H1 (cell line): ENCODE measurements around the gene TMC4. TPM values are rescaled to one million over a fixed set of nuclear protein-coding genes. Genes with fewer than 3 reads are reported as not detected.
A peak's percentile ranks its signal among the peaks of the same experiment; 100 is the strongest.

Experiments used
- CTCF ChIA-PET: fragments of 300-600 bp; sonication (Branson Sonifier 250); formaldehyde crosslinking; loops from one replicate; lab custom pipeline; 2021; ENCODE audit not compliant: partially characterized antibody; lab: Charles Lee
- POLR2A ChIA-PET: fragments of 300-600 bp; sonication (Branson Sonifier 250); formaldehyde crosslinking; loops from one replicate; lab custom pipeline; 2021; ENCODE audit warnings: inconsistent platforms; ENCODE audit not compliant: partially characterized antibody; lab: Charles Lee
- DNase-seq, 2 experiments: peaks; one replicate each; pipeline versions ENCODE4 v3.0.0 to v3.0.0-alpha.2; 2010 to 2022; ENCODE audit warnings: low spot score in 2 of 2, low read depth in 1 of 2, mixed read lengths in 1 of 2
- FAIRE-seq: peaks from 2 replicates; lab custom pipeline; 2011; peaks lifted over from hg19 to GRCh38; lab: Jason Lieb, UNC
- H2AFZ ChIP-seq: 2 replicates; pipeline ENCODE4 v1.8.1; 2012; ENCODE audit warnings: low read length, inconsistent platforms
- H2AK5ac ChIP-seq: 2 replicates; pipeline ENCODE4 v1.6.1; 2013; ENCODE audit warnings: low read depth, low read length
- H2BK120ac ChIP-seq: replicated peaks from 2 replicates; pipeline ENCODE3; 2013; ENCODE audit warnings: low read depth, low read length, inconsistent platforms
- H2BK12ac ChIP-seq: 2 replicates; pipeline ENCODE4 v1.6.1; 2013; ENCODE audit warnings: low read depth, low read length
- H2BK15ac ChIP-seq: 2 replicates; pipeline ENCODE4 v1.6.1; 2013; ENCODE audit warnings: low read length
- H2BK20ac ChIP-seq: 2 replicates; pipeline ENCODE4 v1.6.1; 2013; ENCODE audit warnings: low read length
- H2BK5ac ChIP-seq: 2 replicates; pipeline ENCODE4 v1.6.1; 2013; ENCODE audit warnings: low read depth, low read length
- H3K14ac ChIP-seq: 2 replicates; pipeline ENCODE4 v1.6.1; 2013; ENCODE audit warnings: inconsistent platforms; ENCODE audit not compliant: insufficient read length
- H3K18ac ChIP-seq: 2 replicates; pipeline ENCODE4 v1.6.1; 2013; ENCODE audit warnings: low read length; ENCODE audit errors: extremely low read depth
- H3K23ac ChIP-seq: 2 replicates; pipeline ENCODE4 v1.6.1; 2013; ENCODE audit warnings: inconsistent platforms; ENCODE audit not compliant: insufficient read length
- H3K23me2 ChIP-seq: 2 replicates; pipeline ENCODE4 v1.6.1; 2013; ENCODE audit warnings: low read depth, low read length
- H3K27ac ChIP-seq: 2 replicates; pipeline ENCODE4 v1.6.1; 2011; ENCODE audit warnings: low read depth, low read length, inconsistent platforms
- H3K27me3 ChIP-seq, 4 experiments: replicated peaks in 1 of 4; 1 replicate in 1 of 4; 2 replicates in 3 of 4; pipeline versions ENCODE4 v1.6.1 to v1.8.1; 2011 to 2013; ENCODE audit warnings: low read length in 3 of 4, mild to moderate bottlenecking in 3 of 4, inconsistent platforms in 2 of 4, mixed read lengths in 2 of 4, moderate library complexity in 1 of 4; ENCODE audit not compliant: control insufficient read depth in 3 of 4, insufficient read depth in 3 of 4; ENCODE audit errors: extremely low read depth in 1 of 4
- H3K36me3 ChIP-seq, 4 experiments: 2 replicates each; pipeline versions ENCODE4 v1.6.1 to v1.8.1; 2011 to 2013; ENCODE audit warnings: mild to moderate bottlenecking in 4 of 4, low read length in 3 of 4, moderate library complexity in 2 of 4, control low read depth in 1 of 4, inconsistent platforms in 1 of 4; ENCODE audit not compliant: insufficient read depth in 4 of 4, control insufficient read depth in 2 of 4
- H3K4ac ChIP-seq: replicated peaks from 2 replicates; pipeline ENCODE3; 2013; ENCODE audit warnings: low read length, low read depth, mixed read lengths, inconsistent platforms; ENCODE audit not compliant: insufficient read length
- H3K4me1 ChIP-seq, 4 experiments: replicated peaks in 1 of 4; 1 replicate in 1 of 4; 2 replicates in 3 of 4; pipeline versions ENCODE4 v1.6.1 to v1.8.1; 2011 to 2013; ENCODE audit warnings: low read length in 3 of 4, inconsistent platforms in 2 of 4, mixed read lengths in 1 of 4; ENCODE audit not compliant: insufficient read depth in 4 of 4, control insufficient read depth in 3 of 4
- H3K4me2 ChIP-seq, 2 experiments: 2 replicates each; pipeline versions ENCODE4 v1.6.1 to v1.8.1; 2011 to 2013; ENCODE audit warnings: low read depth in 2 of 2, low read length in 2 of 2, control low read depth in 1 of 2, inconsistent platforms in 1 of 2, mild to moderate bottlenecking in 1 of 2; ENCODE audit not compliant: insufficient read depth in 1 of 2
- H3K4me3 ChIP-seq, 4 experiments: fragments of 200-600, 300-600 bp in 1 of 4; sonication (generic), shearing (Covaris generic), sonication (Bioruptor Twin) in 1 of 4; 2 replicates each; pipeline versions ENCODE4 v1.5.1 to v1.8.1; 2011 to 2016; ENCODE audit warnings: low read length in 4 of 4, low read depth in 3 of 4, control low read depth in 2 of 4, inconsistent platforms in 2 of 4, mild to moderate bottlenecking in 2 of 4, mixed read lengths in 1 of 4, moderate library complexity in 1 of 4; ENCODE audit not compliant: insufficient read depth in 2 of 4; ENCODE audit errors: extremely low read depth in 1 of 4
- H3K56ac ChIP-seq: replicated peaks from 2 replicates; pipeline ENCODE3; 2013; ENCODE audit warnings: low read depth, mild to moderate bottlenecking, mixed read lengths, low read length, inconsistent platforms; ENCODE audit not compliant: insufficient read length
- H3K79me1 ChIP-seq: 2 replicates; pipeline ENCODE4 v1.6.1; 2013; ENCODE audit warnings: low read depth, low read length, control low read depth
- H3K79me2 ChIP-seq, 2 experiments: 2 replicates each; pipeline versions ENCODE4 v1.6.1 to v1.8.1; 2012 to 2013; ENCODE audit warnings: low read length in 2 of 2, mild to moderate bottlenecking in 2 of 2, inconsistent platforms in 1 of 2; ENCODE audit not compliant: insufficient read depth in 2 of 2, control insufficient read depth in 1 of 2
- H3K9ac ChIP-seq, 4 experiments: replicated peaks in 1 of 4; 1 replicate in 1 of 4; 2 replicates in 3 of 4; pipeline versions ENCODE4 v1.6.1 to v1.8.1; 2011 to 2013; ENCODE audit warnings: low read depth in 3 of 4, low read length in 3 of 4, control low read depth in 2 of 4, mild to moderate bottlenecking in 2 of 4, moderate library complexity in 2 of 4, inconsistent platforms in 1 of 4; ENCODE audit errors: extremely low read depth in 1 of 4
- H3K9me3 ChIP-seq, 2 experiments: 2 replicates each; pipeline versions ENCODE4 v1.6.1 to v1.8.1; 2012 to 2013; ENCODE audit warnings: mild to moderate bottlenecking in 2 of 2, moderate library complexity in 2 of 2, control low read depth in 1 of 2, inconsistent platforms in 1 of 2, low read depth in 1 of 2, low read length in 1 of 2, mixed read lengths in 1 of 2; ENCODE audit not compliant: insufficient read depth in 2 of 2
- H4K20me1 ChIP-seq, 2 experiments: replicated peaks in 1 of 2; 2 replicates each; pipeline versions ENCODE3 to v1.8.1; 2011 to 2013; ENCODE audit warnings: inconsistent platforms in 2 of 2, low read length in 2 of 2, mild to moderate bottlenecking in 1 of 2; ENCODE audit not compliant: insufficient read depth in 2 of 2, control insufficient read depth in 1 of 2
- H4K5ac ChIP-seq: 2 replicates; pipeline ENCODE4 v1.6.1; 2013; ENCODE audit warnings: low read length, low read depth, mixed read lengths, inconsistent platforms; ENCODE audit not compliant: insufficient read length
- H4K8ac ChIP-seq: 2 replicates; pipeline ENCODE4 v1.8.0; 2013; ENCODE audit warnings: mild to moderate bottlenecking, moderate library complexity, low read length, inconsistent platforms; ENCODE audit not compliant: insufficient read depth; ENCODE audit errors: extremely low read depth
- H4K91ac ChIP-seq: replicated peaks from 2 replicates; pipeline ENCODE3; 2013; ENCODE audit warnings: low read length, mixed read lengths, inconsistent platforms; ENCODE audit not compliant: insufficient read length
- CBX8 ChIP-seq: fragments of 300-800, 300-1000 bp; sonication (generic); IDR thresholded peaks from 2 replicates; pipeline ENCODE4 v1.7.1; 2016; ENCODE audit warnings: low read depth, low read length, borderline replicate concordance
- CREB1 ChIP-seq: IDR thresholded peaks from 2 replicates; pipeline ENCODE4 v1.6.1; 2012; ENCODE audit warnings: inconsistent platforms
- EP300 ChIP-seq, 2 experiments: IDR thresholded peaks; 1 replicate in 1 of 2; 2 replicates in 1 of 2; pipeline ENCODE4 v1.6.1; 2011 to 2012; ENCODE audit warnings: low read depth in 2 of 2, low read length in 2 of 2, mild to moderate bottlenecking in 2 of 2, borderline replicate concordance in 1 of 2, inconsistent platforms in 1 of 2, moderate library complexity in 1 of 2
- FOSL1 ChIP-seq: IDR thresholded peaks from 2 replicates; pipeline ENCODE4 v1.6.1; 2011; ENCODE audit warnings: mild to moderate bottlenecking, low read depth, low read length, moderate library complexity; ENCODE audit not compliant: insufficient read depth
- GTF2F1 ChIP-seq: IDR thresholded peaks from 2 replicates; pipeline ENCODE4 v1.6.1; 2012; ENCODE audit warnings: low read depth, low read length, improper control_type of control experiment, borderline replicate concordance
- JUND ChIP-seq: IDR thresholded peaks from 2 replicates; pipeline ENCODE4 v1.6.1; 2011; ENCODE audit warnings: mild to moderate bottlenecking, improper control_type of control experiment, low read length
- RBBP5 ChIP-seq: IDR thresholded peaks from 2 replicates; pipeline ENCODE4 v1.7.1; 2012; ENCODE audit warnings: low read depth, mild to moderate bottlenecking, inconsistent platforms, low read length, moderate library complexity, borderline replicate concordance
- SP2 ChIP-seq: IDR thresholded peaks from 2 replicates; pipeline ENCODE4 v1.6.1; 2012; ENCODE audit warnings: mild to moderate bottlenecking, low read length, inconsistent platforms
- TAF7 ChIP-seq: optimal IDR thresholded peaks from 2 replicates; pipeline ENCODE3; 2011; ENCODE audit warnings: low read depth, mild to moderate bottlenecking, inconsistent platforms, low read length, moderate library complexity, borderline replicate concordance
- TBP ChIP-seq: IDR thresholded peaks from 2 replicates; pipeline ENCODE4 v1.6.1; 2011; ENCODE audit warnings: low read depth, low read length, improper control_type of control experiment
- WGBS, 2 experiments: shearing (Covaris generic) in 1 of 2; methylation state at CpG; one replicate each; pipeline versions ENCODE4 v1.1.6 to v1.1.7; 2013 to 2015; ENCODE audit warnings: low lambda C conversion rate in 2 of 2, mixed read lengths in 2 of 2, inconsistent platforms in 1 of 2, low coverage in 1 of 2, missing lambda C conversion rate in 1 of 2; ENCODE audit not compliant: insufficient replicate concordance in 2 of 2, insufficient coverage in 1 of 2, insufficient read length in 1 of 2; ENCODE audit errors: extremely low coverage in 1 of 2, missing lambda C conversion rate in 1 of 2; 5-methylcytosine and 5-hydroxymethylcytosine counted together
- polyA plus RNA-seq, 7 experiments: library from polyadenylated mRNA; depleted of rRNA in 3 of 7; stranded (reverse) in 5 of 7; unstranded in 2 of 7; fragments of >200 nt in 5 of 7; fragments of 200-250 nt in 2 of 7; gene quantifications; 1 replicate in 5 of 7; 2 replicates in 1 of 7; 4 replicates in 1 of 7; pipeline versions ENCODE4 v1.2.1 to v1.2.3, GENCODE V29; 2011 to 2013; ENCODE audit warnings: missing spikeins in 2 of 7, mixed read lengths in 2 of 7
- total RNA-seq: library from RNA; stranded (reverse); fragmentation: NEBNext Ultra II Directional; extraction: Animal tissue kit (Norgen Biotek cat#: 25700); gene quantifications from 2 replicates; pipeline ENCODE4 v1.2.1, GENCODE V29; 2021
- TF ChIP-seq, protein P1 (sequence below): IDR thresholded peaks from 2 replicates; pipeline ENCODE4 v1.6.1; 2012; ENCODE audit warnings: inconsistent platforms

The TMC4 gene
- total and polyA plus RNA-seq, 2 of the 8 experiments (the other 6 are each of a cell fraction or from before 2014, with no cell fraction given) = 5.5 to 6.3 TPM

DNA sequence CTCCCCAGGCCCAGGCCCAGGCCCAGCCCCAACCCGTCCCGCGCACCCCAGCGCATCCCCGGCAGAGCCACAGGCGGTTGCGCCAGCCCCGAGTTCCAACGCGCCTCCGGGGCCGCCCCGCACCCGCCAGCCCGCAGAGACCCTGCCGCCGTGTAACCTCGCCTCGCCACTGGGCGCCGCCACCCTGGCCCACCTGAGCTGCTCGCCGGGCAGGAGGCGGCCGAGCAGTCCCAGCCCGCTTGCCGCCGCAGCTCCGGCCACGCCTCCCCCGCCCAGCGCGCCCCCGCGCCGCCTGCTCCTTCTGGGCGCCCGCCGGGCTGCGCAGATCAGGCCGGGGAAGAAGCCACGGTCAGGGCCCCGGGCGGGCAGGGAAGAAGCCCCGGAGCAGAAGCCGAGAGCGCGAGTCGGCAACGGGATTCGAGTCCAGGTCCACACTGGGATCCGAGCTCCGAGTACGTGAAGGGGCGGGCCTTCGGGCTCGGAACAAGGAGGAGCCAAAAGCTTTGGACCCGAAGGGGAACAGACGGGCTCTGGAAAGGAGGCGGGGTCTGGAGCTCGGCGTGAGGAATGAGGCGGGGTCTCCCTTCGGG lies 16.3 kb upstream of the TMC4 start, which contains the start of gene MBOAT7:
Gene MBOAT7 (minus strand): TSS at position 436 of the 590 bp plus-strand sequence. CDS start 1,072 bp downstream, outside the sequence.
- H4K5ac ChIP-seq = peak within 1 kb of the TSS; percentile 97
- no peaks in the 10 kb centered on the region for H3K27me3 ChIP-seq
- DNase-seq (no peak), FAIRE-seq (no peak)
- peaks cover 11% of the 10 kb centered on the region for H3K23me2 ChIP-seq
- POLR2A ChIA-PET = interaction anchor here (0.6 to 28.7 kb wide), 11 partner anchors 10 to 239 kb away, joined by 3 to 909 read pairs (median 5); partner anchors contain the start of genes CNOT3, LENG1, RPS9 and TMC4
- H2BK20ac ChIP-seq = no peak within 1 kb of the TSS
- H2BK5ac ChIP-seq = peak within 1 kb of the TSS; percentile 100
- H3K36me3 ChIP-seq = peaks cover 4 to 18% (median 7%) of the 10 kb centered on the region in 4 experiments; a peak in 7 of 8 replicates
- H3K4me2 ChIP-seq = peak within 1 kb of the TSS; percentile 80 to 97
- no peak within 1 kb of the TSS for H3K23ac ChIP-seq
- peak within 1 kb of the TSS; percentile 83 to 99 (median 93) for H3K9ac ChIP-seq
- H3K4ac ChIP-seq = peak within 1 kb of the TSS; percentile 30
- CTCF ChIA-PET = interaction anchor here (0.5 to 2.3 kb wide), 13 partner anchors 9 to 202 kb away, joined by 3 to 7 read pairs (median 4); no protein-coding TSS in a partner anchor
- no peak within 1 kb of the TSS for H2AK5ac ChIP-seq
- peak within 1 kb of the TSS; percentile 99 for H4K8ac ChIP-seq
- H3K14ac ChIP-seq = no peak within 1 kb of the TSS
- peaks cover 3 to 32% of the 10 kb centered on the region in 2 experiments; a peak in 3 of 4 replicates for H3K79me2 ChIP-seq
- H3K27ac ChIP-seq = peak within 1 kb of the TSS; percentile 99
- H2BK15ac ChIP-seq = peak within 1 kb of the TSS; percentile 94; the same call in 1 of the 2 replicates
- H3K4me3 ChIP-seq = peak within 1 kb of the TSS; percentile 67 to 96 (median 83)
- peak within 1 kb of the TSS; percentile 85; the same call in 1 of the 2 replicates for H2AFZ ChIP-seq
- peak within 1 kb of the TSS; percentile 99 for H3K18ac ChIP-seq
- H3K79me1 ChIP-seq = peaks cover 13% of the 10 kb centered on the region
- peak within 1 kb of the TSS; percentile 86 for H4K91ac ChIP-seq
- H2BK12ac ChIP-seq = peak within 1 kb of the TSS; percentile 100
- WGBS, 2 experiments = 2% methylated on average over 26 of the region's 64 CpGs; no CpG with 5 or more reads in 1 of the 2 experiments
- H3K56ac ChIP-seq = peak within 1 kb of the TSS; percentile 93
- H2BK120ac ChIP-seq = peak within 1 kb of the TSS; percentile 50
- peaks cover 0 to 10% of the 10 kb centered on the region in 2 experiments for H4K20me1 ChIP-seq
- no peaks in the 10 kb centered on the region for H3K9me3 ChIP-seq
- H3K4me1 ChIP-seq = peaks cover 3 to 12% (median 7%) of the 10 kb centered on the region in 4 experiments; a peak in 5 of 7 replicates
- TF ChIP-seq TBP = peak; percentile 57; the same call in 1 of the 2 replicates
- TF ChIP-seq TAF7 = no peak
- TF ChIP-seq CREB1 = 0 out of 2 replicates have a peak, but pooled peaks have one; percentile 10
- no peak for TF ChIP-seq EP300 (IDR thresholded peaks at IDR 0.05; ENCODE audit: borderline replicate concordance in 1 of 2, low read depth in 2 of 2, low read length in 2 of 2)
- TF ChIP-seq SP2 = no peak
- no peak for TF ChIP-seq GTF2F1
- no peak for TF ChIP-seq CBX8
- TF ChIP-seq, protein P1, sequence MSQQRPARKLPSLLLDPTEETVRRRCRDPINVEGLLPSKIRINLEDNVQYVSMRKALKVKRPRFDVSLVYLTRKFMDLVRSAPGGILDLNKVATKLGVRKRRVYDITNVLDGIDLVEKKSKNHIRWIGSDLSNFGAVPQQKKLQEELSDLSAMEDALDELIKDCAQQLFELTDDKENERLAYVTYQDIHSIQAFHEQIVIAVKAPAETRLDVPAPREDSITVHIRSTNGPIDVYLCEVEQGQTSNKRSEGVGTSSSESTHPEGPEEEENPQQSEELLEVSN = no peak
- no peak for TF ChIP-seq JUND
- TF ChIP-seq FOSL1 = no peak
- peak; percentile 41; the same call in 1 of the 2 replicates for TF ChIP-seq RBBP5
